Measurements from ENCODE around the gene LAX1.
"Not testable (repeated sequence)": the region's sequence is repeated elsewhere in the genome, so short reads cannot be mapped to it uniquely, and the experiment has no call there.

The LAX1 gene

GRCh38 chr1:203769505-203770343, 4.7 kb downstream of the LAX1 start:
- DNase-seq: no peak

- no peak for DNase-seq
Measured at GRCh38 chr1:203771901-203772301, 6.9 kb downstream of the LAX1 start.

GRCh38 chr1:203772836-203773235, 7.9 kb downstream of the LAX1 start:
- no peak for DNase-seq

- no peak for DNase-seq
Measured at GRCh38 chr1:203776636-203777035, 11.7 kb downstream of the LAX1 start.

GRCh38 chr1:203777596-203777995, 12.6 kb downstream of the LAX1 start:
- no peak for DNase-seq

GRCh38 chr1:203778146-203778545, 13.2 kb downstream of the LAX1 start:
- no peak for DNase-seq

- DNase-seq: no peak
Measured at GRCh38 chr1:203778789-203779188, 13.8 kb downstream of the LAX1 start.

GRCh38 chr1:203781962-203782361, 17.0 kb downstream of the LAX1 start:
- DNase-seq: no peak

GRCh38 chr1:203789966-203790365, 25.0 kb downstream of the LAX1 start:
- no peak for DNase-seq

GRCh38 chr1:203791498-203791897, 26.5 kb downstream of the LAX1 start:
- no peak for DNase-seq

GRCh38 chr1:203792486-203792885, 27.5 kb downstream of the LAX1 start:
- no peak for DNase-seq

- not testable (repeated sequence) for DNase-seq
Measured at GRCh38 chr1:203793561-203793960, 28.6 kb downstream of the LAX1 start.

- DNase-seq: no peak
Measured at GRCh38 chr1:203794764-203795440, 29.9 kb downstream of the LAX1 start.

GRCh38 chr1:203795441-203796235, 30.7 kb downstream of the LAX1 start, which contains the start of the genes ZBED6 and ZC3H11A:
Gene ZBED6, plus strand, starts transcription at chr1:203795623. Its CDS starts 1,900 bp downstream, at chr1:203797523.
Gene ZC3H11A, plus strand, starts transcription at chr1:203795623. Its CDS starts 21,448 bp downstream, at chr1:203817071.
- peak; percentile 93 for DNase-seq

- DNase-seq: no peak
Measured at GRCh38 chr1:203796236-203796605, 31.2 kb downstream of the LAX1 start.

GRCh38 chr1:203797216-203797615, 32.2 kb downstream of the LAX1 start:
- no peak for DNase-seq

- DNase-seq: no peak
Measured at GRCh38 chr1:203797948-203798655, 33.1 kb downstream of the LAX1 start.

GRCh38 chr1:203799157-203799556, 34.2 kb downstream of the LAX1 start:
- no peak for DNase-seq

- no peak for DNase-seq
Measured at GRCh38 chr1:203799971-203800370, 35.0 kb downstream of the LAX1 start.

GRCh38 chr1:203805689-203806088, 40.7 kb downstream of the LAX1 start:
- DNase-seq: no peak

GRCh38 chr1:203807196-203807595, 42.2 kb downstream of the LAX1 start:
- DNase-seq: no peak

- no peak for DNase-seq
Measured at GRCh38 chr1:203813581-203814341, 48.8 kb downstream of the LAX1 start.

All from SHP77 treated with DMSO at 0.1 percent for 48 hours (cell line).